Activated naive CD4-positive, alpha-beta T cell treated with anti-CD3 and anti-CD28 coated beads, Interleukin-2, amount 50 U/mL, for 24 hours (primary cell): ENCODE data around the gene ZNF688.
"Not testable (repeated sequence)": the region's sequence is repeated elsewhere in the genome, so short reads cannot be mapped to it uniquely, and the experiment has no call there.

Experiments used
- H3K27ac Mint-ChIP-seq: one replicate; pipeline ENCODE4 v1.8.0; 2021; ENCODE audit warnings: mild to moderate bottlenecking, mixed read lengths
- H3K27me3 Mint-ChIP-seq: one replicate; pipeline ENCODE4 v1.8.0; 2021; ENCODE audit warnings: mixed read lengths
- H3K36me3 Mint-ChIP-seq: one replicate; pipeline ENCODE4 v1.8.0; 2021; ENCODE audit warnings: mixed read lengths
- H3K4me1 Mint-ChIP-seq: one replicate; pipeline ENCODE4 v1.8.0; 2021; ENCODE audit warnings: mixed read lengths
- H3K4me3 Mint-ChIP-seq: one replicate; pipeline ENCODE4 v1.8.0; 2021; ENCODE audit warnings: mild to moderate bottlenecking, mixed read lengths
- H3K9me3 Mint-ChIP-seq: one replicate; pipeline ENCODE4 v1.8.0; 2021; ENCODE audit warnings: mixed read lengths

Gene ZNF688

GRCh38 chr16:30553393-30553899 lies 18.1 kb downstream of the ZNF688 start:
- Mint-ChIP-seq H3K4me3 (peak overlapping the region; percentile 27), H3K36me3 (peaks cover 4% of the 10 kb centered on the region)

GRCh38 chr16:30552956-30553355 lies 18.6 kb downstream of the ZNF688 start:
- H3K36me3 Mint-ChIP-seq: peaks cover 4% of the 10 kb centered on the region
- peaks cover 59% of the 10 kb centered on the region for H3K4me1 Mint-ChIP-seq
- H3K27ac Mint-ChIP-seq: peak overlapping the region; percentile 81
- H3K27me3 Mint-ChIP-seq: no peaks in the 10 kb centered on the region
- no peaks in the 10 kb centered on the region for H3K9me3 Mint-ChIP-seq
- peak overlapping the region; percentile 36 for H3K4me3 Mint-ChIP-seq

More at GRCh38 chr16:30553393-30553899, 18.1 kb downstream of the ZNF688 start:
- peaks cover 56% of the 10 kb centered on the region for H3K4me1 Mint-ChIP-seq
- H3K27ac Mint-ChIP-seq: peak overlapping the region; percentile 81
- no peaks in the 10 kb centered on the region for H3K27me3 Mint-ChIP-seq
- H3K9me3 Mint-ChIP-seq: no peaks in the 10 kb centered on the region

GRCh38 chr16:30551781-30552180 lies 19.7 kb downstream of the ZNF688 start:
- peak overlapping the region; percentile 89 for H3K27ac Mint-ChIP-seq
- H3K4me1 Mint-ChIP-seq: peaks cover 62% of the 10 kb centered on the region

GRCh38 chr16:30548416-30549253 lies 22.9 kb downstream of the ZNF688 start:
- Mint-ChIP-seq H3K27me3 (no peaks in the 10 kb centered on the region), H3K9me3 (no peaks in the 10 kb centered on the region), H3K4me3 (no peak overlapping the region), H3K4me1 (peaks cover 43% of the 10 kb centered on the region), H3K36me3 (peaks cover 4% of the 10 kb centered on the region), H3K27ac (peak overlapping the region; percentile 10)

More at GRCh38 chr16:30551781-30552180, 19.7 kb downstream of the ZNF688 start:
- peaks cover 4% of the 10 kb centered on the region for H3K36me3 Mint-ChIP-seq
- peak overlapping the region; percentile 75 for H3K4me3 Mint-ChIP-seq
- no peaks in the 10 kb centered on the region for H3K9me3 Mint-ChIP-seq
- H3K27me3 Mint-ChIP-seq: no peaks in the 10 kb centered on the region

- H3K27me3 Mint-ChIP-seq: no peaks in the 10 kb centered on the region
- H3K36me3 Mint-ChIP-seq: no peaks in the 10 kb centered on the region
- no peaks in the 10 kb centered on the region for H3K9me3 Mint-ChIP-seq
- peaks cover 20% of the 10 kb centered on the region for H3K4me1 Mint-ChIP-seq
- H3K4me3 Mint-ChIP-seq: no peak overlapping the region
- H3K27ac Mint-ChIP-seq: no peak overlapping the region
Observed at GRCh38 chr16:30546115-30546514, 25.4 kb downstream of the ZNF688 start.

GRCh38 chr16:30543067-30543466 lies 28.4 kb downstream of the ZNF688 start:
- Mint-ChIP-seq H3K4me1 (peaks cover 7% of the 10 kb centered on the region), H3K27me3 (no peaks in the 10 kb centered on the region), H3K9me3 (no peaks in the 10 kb centered on the region), H3K27ac (no peak overlapping the region), H3K4me3 (no peak overlapping the region), H3K36me3 (no peaks in the 10 kb centered on the region)

- Mint-ChIP-seq H3K27me3 (no peaks in the 10 kb centered on the region), H3K27ac (no peak overlapping the region), H3K9me3 (no peaks in the 10 kb centered on the region), H3K4me1 (peaks cover 3% of the 10 kb centered on the region), H3K36me3 (no peaks in the 10 kb centered on the region), H3K4me3 (no peak overlapping the region)
Observed at GRCh38 chr16:30541502-30542329, 29.8 kb downstream of the ZNF688 start.

GRCh38 chr16:30540916-30541464 lies 30.5 kb downstream of the ZNF688 start:
- H3K4me3 Mint-ChIP-seq, H3K36me3 Mint-ChIP-seq, H3K27ac Mint-ChIP-seq, H3K9me3 Mint-ChIP-seq, H3K27me3 Mint-ChIP-seq, H3K4me1 Mint-ChIP-seq: not testable (repeated sequence)

- not testable (repeated sequence) for H3K27me3 Mint-ChIP-seq, H3K27ac Mint-ChIP-seq, H3K36me3 Mint-ChIP-seq, H3K9me3 Mint-ChIP-seq, H3K4me3 Mint-ChIP-seq
- peaks cover 14% of the 10 kb centered on the region for H3K4me1 Mint-ChIP-seq
Observed at GRCh38 chr16:30539986-30540526, 31.5 kb downstream of the ZNF688 start.

GRCh38 chr16:30539000-30539964 lies 32.2 kb downstream of the ZNF688 start:
- H3K4me1 Mint-ChIP-seq: peaks cover 17% of the 10 kb centered on the region
- no peak overlapping the region for H3K4me3 Mint-ChIP-seq
- H3K27me3 Mint-ChIP-seq: no peaks in the 10 kb centered on the region
- H3K27ac Mint-ChIP-seq: no peak overlapping the region
- no peaks in the 10 kb centered on the region for H3K9me3 Mint-ChIP-seq
- no peaks in the 10 kb centered on the region for H3K36me3 Mint-ChIP-seq

- peak overlapping the region; percentile 98 for H3K4me3 Mint-ChIP-seq
- peak overlapping the region; percentile 98 for H3K27ac Mint-ChIP-seq
- H3K27me3 Mint-ChIP-seq, H3K36me3 Mint-ChIP-seq, H3K9me3 Mint-ChIP-seq: not testable (repeated sequence)
- peaks cover 22% of the 10 kb centered on the region for H3K4me1 Mint-ChIP-seq
Observed at GRCh38 chr16:30536391-30537024, 35.0 kb downstream of the ZNF688 start.

GRCh38 chr16:30535777-30536190 lies 35.7 kb downstream of the ZNF688 start:
- H3K27me3 Mint-ChIP-seq: no peaks in the 10 kb centered on the region
- H3K4me1 Mint-ChIP-seq: peaks cover 26% of the 10 kb centered on the region
- no peaks in the 10 kb centered on the region for H3K36me3 Mint-ChIP-seq
- peak overlapping the region; percentile 98 for H3K27ac Mint-ChIP-seq
- no peaks in the 10 kb centered on the region for H3K9me3 Mint-ChIP-seq
- peak overlapping the region; percentile 98 for H3K4me3 Mint-ChIP-seq

- Mint-ChIP-seq H3K27me3 (no peaks in the 10 kb centered on the region), H3K4me3 (peak overlapping the region; percentile 98), H3K9me3 (no peaks in the 10 kb centered on the region), H3K36me3 (no peaks in the 10 kb centered on the region), H3K27ac (peak overlapping the region; percentile 98), H3K4me1 (peaks cover 31% of the 10 kb centered on the region)
Observed at GRCh38 chr16:30535106-30535776, 36.3 kb downstream of the ZNF688 start.
